Activated gamma-delta T cell (primary cell): Measurements from ENCODE around the gene HAUS5.
"Not testable (repeated sequence)": the region's sequence is repeated elsewhere in the genome, so short reads cannot be mapped to it uniquely, and the experiment has no call there.

Source experiments
- DNase-seq: peaks from one replicate; lab custom pipeline; 2025; lab: John Stamatoyannopoulos, UW
- total RNA-seq, 2 donors: gene quantifications; one replicate each; lab custom pipeline; 2026; lab: John Stamatoyannopoulos, UW

HAUS5 gene
- 33.9 to 41.3 reads per million in 2 donors for total RNA-seq

- peak; percentile 96 for DNase-seq
Measured at GRCh38 chr19:35612559-35613321, at the start of gene HAUS5. HAUS5 (plus strand) TSS chr19:35612735; CDS start chr19:35612795, 60 bp downstream.

GRCh38 chr19:35562776-35563175, 49.8 kb upstream of the HAUS5 start:
- DNase-seq = no peak

- no peak for DNase-seq
Measured at GRCh38 chr19:35563207-35563829, 49.2 kb upstream of the HAUS5 start, which contains the start of gene ATP4A. ATP4A (minus strand) TSS chr19:35563658; CDS start chr19:35563629, 29 bp downstream.

- DNase-seq = no peak
Measured at GRCh38 chr19:35565016-35565856, 47.3 kb upstream of the HAUS5 start.

- DNase-seq = no peak
Measured at GRCh38 chr19:35566738-35567137, 45.8 kb upstream of the HAUS5 start.

- DNase-seq = no peak
Measured at GRCh38 chr19:35569281-35569781, 43.2 kb upstream of the HAUS5 start.

- DNase-seq = no peak
Measured at GRCh38 chr19:35571406-35571965, 41.0 kb upstream of the HAUS5 start.

- DNase-seq = no peak
Measured at GRCh38 chr19:35577918-35578317, 34.6 kb upstream of the HAUS5 start.

GRCh38 chr19:35578707-35579106, 33.8 kb upstream of the HAUS5 start:
- no peak for DNase-seq

GRCh38 chr19:35582760-35583159, 29.8 kb upstream of the HAUS5 start:
- no peak for DNase-seq

- no peak for DNase-seq
Measured at GRCh38 chr19:35585848-35586247, 26.7 kb upstream of the HAUS5 start, which contains the start of gene PMIS2. PMIS2 (plus strand) TSS chr19:35586173; CDS start chr19:35586260, 87 bp downstream.

- no peak for DNase-seq
Measured at GRCh38 chr19:35587321-35587720, 25.2 kb upstream of the HAUS5 start.

- DNase-seq = no peak
Measured at GRCh38 chr19:35590875-35591274, 21.7 kb upstream of the HAUS5 start.

- DNase-seq = no peak
Measured at GRCh38 chr19:35592226-35592625, 20.3 kb upstream of the HAUS5 start.

- DNase-seq = not testable (repeated sequence)
Measured at GRCh38 chr19:35595026-35595425, 17.5 kb upstream of the HAUS5 start.

GRCh38 chr19:35595928-35596327, 16.6 kb upstream of the HAUS5 start:
- no peak for DNase-seq

- no peak for DNase-seq
Measured at GRCh38 chr19:35596366-35596999, 16.1 kb upstream of the HAUS5 start.

- DNase-seq = no peak
Measured at GRCh38 chr19:35601971-35602370, 10.6 kb upstream of the HAUS5 start.

- not testable (repeated sequence) for DNase-seq
Measured at GRCh38 chr19:35604436-35604835, 8.1 kb upstream of the HAUS5 start.

GRCh38 chr19:35607170-35607569, 5.4 kb upstream of the HAUS5 start:
- DNase-seq = not testable (repeated sequence)

GRCh38 chr19:35607661-35608060, 4.9 kb upstream of the HAUS5 start:
- DNase-seq = no peak
